Breast epithelium (tissue), 4 donors: ENCODE data around the gene CPB2. TPM values are rescaled to one million over a fixed set of nuclear protein-coding genes. Genes with fewer than 3 reads are reported as not detected.

ENCODE experiments used
- DNase-seq, 2 donors: peaks; one replicate each; pipeline ENCODE4 v3.0.0-alpha.2; 2019; ENCODE audit warnings: low spot score in 2 of 2
- H3K27ac ChIP-seq, 2 donors: fragments of 200-600 bp; sonication (generic) in 1 of 2; one replicate each; pipeline ENCODE4 v1.5.1; 2016 to 2019; ENCODE audit warnings: mild to moderate bottlenecking in 1 of 2
- H3K27me3 ChIP-seq, 2 donors: fragments of 200-600 bp; sonication (generic) in 1 of 2; one replicate each; pipeline versions ENCODE4 v1.5.1 to v1.6.0; 2017 to 2019; ENCODE audit warnings: control low read depth in 1 of 2, mild to moderate bottlenecking in 1 of 2
- H3K36me3 ChIP-seq: fragments of 200-600 bp; one replicate; pipeline ENCODE4 v1.5.1; 2019
- H3K4me1 ChIP-seq, 2 donors: fragments of 200-600 bp; sonication (generic); one replicate each; pipeline ENCODE4 v1.5.1; 2016 to 2019; ENCODE audit warnings: control low read depth in 1 of 2
- H3K4me3 ChIP-seq, 3 donors: fragments of 200-600 bp; sonication (generic); 1 replicate in 2 of 3; 2 replicates in 1 of 3; pipeline ENCODE4 v1.5.1; 2016 to 2019; ENCODE audit warnings: mild to moderate bottlenecking in 3 of 3, moderate library complexity in 2 of 3
- H3K9me3 ChIP-seq, 2 donors: fragments of 200-600 bp; sonication (generic) in 1 of 2; one replicate each; pipeline ENCODE4 v1.5.1; 2016 to 2019; ENCODE audit warnings: control low read depth in 1 of 2
- CTCF ChIP-seq, 3 donors: fragments of 450-650 bp; IDR thresholded peaks; one replicate each; pipeline ENCODE4 v1.5.1; 2016 to 2017; ENCODE audit warnings: antibody characterized with exemption in 3 of 3, mild to moderate bottlenecking in 3 of 3, moderate library complexity in 3 of 3
- POLR2A ChIP-seq: fragments of 450-650 bp; IDR thresholded peaks from one replicate; pipeline ENCODE4 v1.6.1; 2016; ENCODE audit warnings: antibody characterized with exemption, mild to moderate bottlenecking, moderate library complexity
- POLR2AphosphoS5 ChIP-seq, 3 donors: sonication (generic); formaldehyde crosslinking; IDR thresholded peaks; one replicate each; pipeline ENCODE4 v1.6.1; 2017; ENCODE audit warnings: antibody characterized with exemption in 3 of 3
- intact Hi-C: fragments of 100-400 bp; cut with DNase I; formaldehyde crosslinking; loops from one replicate; pipeline ENCODE4 v1.15.1; 2023; ENCODE audit warnings: low total_unique reads
- total RNA-seq, 3 donors: library from RNA; depleted of rRNA; stranded (reverse); fragments of >200 nt; gene quantifications; one replicate each; pipeline ENCODE4 v1.1.0, GENCODE V29; 2016

CPB2 gene
- total RNA-seq, 3 donors from 2014 or later, result not detected

- no peak overlapping the region for H3K4me3 ChIP-seq
- H3K36me3 ChIP-seq, result no peaks in the 10 kb centered on the region
- intact Hi-C loops, result no loop called here
- DNase-seq, result no peak
- H3K27ac ChIP-seq, result no peak overlapping the region
- TF ChIP-seq POLR2A (no peak), CTCF (IDR thresholded peaks at IDR 0.05) (no peak), POLR2AphosphoS5 (IDR thresholded peaks at IDR 0.05) (no peak)
- H3K9me3 ChIP-seq, result no peaks in the 10 kb centered on the region
- H3K27me3 ChIP-seq, result no peaks in the 10 kb centered on the region
- H3K4me1 ChIP-seq, result no peaks in the 10 kb centered on the region
These were observed 44.7 kb upstream of the CPB2 start for GRCh38 chr13:46149272-46150133.

- no peak for DNase-seq
- no peaks in the 10 kb centered on the region for H3K4me1 ChIP-seq
- intact Hi-C loops, result no loop called here
- no peaks in the 10 kb centered on the region for H3K27me3 ChIP-seq
- H3K36me3 ChIP-seq, result no peaks in the 10 kb centered on the region
- no peak overlapping the region for H3K27ac ChIP-seq
- TF ChIP-seq CTCF (IDR thresholded peaks at IDR 0.05) (peak in 1 of 3 donors; percentile 30), POLR2A (no peak), POLR2AphosphoS5 (IDR thresholded peaks at IDR 0.05) (no peak)
- no peak overlapping the region for H3K4me3 ChIP-seq
- no peaks in the 10 kb centered on the region for H3K9me3 ChIP-seq
These were observed 42.1 kb upstream of the CPB2 start for GRCh38 chr13:46146898-46147297.

- H3K27ac ChIP-seq, result no peak overlapping the region
- H3K9me3 ChIP-seq, result no peaks in the 10 kb centered on the region
- no peak overlapping the region for H3K4me3 ChIP-seq
- H3K4me1 ChIP-seq, result no peaks in the 10 kb centered on the region
- TF ChIP-seq POLR2AphosphoS5 (IDR thresholded peaks at IDR 0.05) (no peak), POLR2A (no peak), CTCF (IDR thresholded peaks at IDR 0.05) (no peak)
- no peaks in the 10 kb centered on the region for H3K36me3 ChIP-seq
- intact Hi-C loops, result no loop called here
- DNase-seq, result no peak
- H3K27me3 ChIP-seq, result no peaks in the 10 kb centered on the region
These were observed 41.1 kb upstream of the CPB2 start for GRCh38 chr13:46145950-46146349.

GRCh38 chr13:46145135-46145534, 40.3 kb upstream of the CPB2 start:
- intact Hi-C loops, result no loop called here
- no peaks in the 10 kb centered on the region for H3K9me3 ChIP-seq

More at GRCh38 chr13:46145135-46145534, 40.3 kb upstream of the CPB2 start:
- Histone ChIP-seq H3K27me3 (no peaks in the 10 kb centered on the region), H3K4me1 (no peaks in the 10 kb centered on the region), H3K4me3 (no peak overlapping the region), H3K36me3 (no peaks in the 10 kb centered on the region), H3K27ac (no peak overlapping the region)
- DNase-seq, result no peak
- TF ChIP-seq POLR2AphosphoS5 (IDR thresholded peaks at IDR 0.05), result no peak
- no peak for TF ChIP-seq CTCF (IDR thresholded peaks at IDR 0.05)
- TF ChIP-seq POLR2A, result no peak
